CD4-positive, CD25-positive, alpha-beta regulatory T cell (primary cell): ENCODE results near the gene FBXO40. TPM values are rescaled to one million over a fixed set of nuclear protein-coding genes. Genes with fewer than 3 reads are reported as not detected.

Experiments
- ATAC-seq, 2 donors: fragments of 150-1000 bp; cut with Tn5 transposase; one replicate each; pipeline ENCODE4 v1.10.0; 2021; ENCODE audit warnings: low read depth in 2 of 2, moderate number of reproducible peaks in 2 of 2, moderate library complexity in 1 of 2
- DNase-seq, 3 donors: peaks; one replicate each; pipeline versions ENCODE4 v3.0.0 to v3.0.0-alpha.2; 2012 to 2022; ENCODE audit warnings: mixed read lengths in 1 of 3
- H3K27ac ChIP-seq: one replicate; pipeline ENCODE4 v1.7.0; 2013; ENCODE audit warnings: mild to moderate bottlenecking, low read length; ENCODE audit not compliant: insufficient read depth, poor library complexity, severe bottlenecking
- H3K27me3 ChIP-seq: one replicate; pipeline ENCODE4 v1.7.0; 2013; ENCODE audit warnings: low read length; ENCODE audit not compliant: control insufficient read depth, insufficient read depth
- H3K36me3 ChIP-seq: one replicate; pipeline ENCODE4 v1.7.0; 2013; ENCODE audit warnings: mild to moderate bottlenecking, low read length, moderate library complexity; ENCODE audit not compliant: control insufficient read depth, insufficient read depth
- H3K4me1 ChIP-seq: 2 replicates; pipeline ENCODE4 v1.7.0; 2013; ENCODE audit warnings: mild to moderate bottlenecking, low read length; ENCODE audit not compliant: insufficient read depth, control insufficient read depth, poor library complexity, severe bottlenecking
- H3K4me3 ChIP-seq: one replicate; pipeline ENCODE4 v1.7.0; 2013; ENCODE audit warnings: low read depth, mild to moderate bottlenecking, low read length, moderate library complexity
- H3K9me3 ChIP-seq, 2 experiments: 1 replicate in 1 of 2; 2 replicates in 1 of 2; pipeline ENCODE4 v1.7.0; 2013; ENCODE audit warnings: low read length in 2 of 2, mild to moderate bottlenecking in 1 of 2, moderate library complexity in 1 of 2; ENCODE audit not compliant: control insufficient read depth in 2 of 2
- H3K27ac Mint-ChIP-seq, 3 donors: one replicate each; pipeline ENCODE4 v1.8.0; 2020 to 2022; ENCODE audit warnings: mild to moderate bottlenecking in 3 of 3, mixed read lengths in 3 of 3, moderate library complexity in 2 of 3
- H3K27me3 Mint-ChIP-seq: one replicate; pipeline ENCODE4 v1.8.0; 2022; ENCODE audit warnings: mild to moderate bottlenecking, mixed read lengths
- H3K36me3 Mint-ChIP-seq: one replicate; pipeline ENCODE4 v1.8.0; 2020; ENCODE audit warnings: mixed read lengths
- H3K4me1 Mint-ChIP-seq, 4 donors: one replicate each; pipeline ENCODE4 v1.8.0; 2020 to 2022; ENCODE audit warnings: mixed read lengths in 4 of 4, mild to moderate bottlenecking in 1 of 4
- H3K4me3 Mint-ChIP-seq, 4 donors: one replicate each; pipeline ENCODE4 v1.8.0; 2020 to 2022; ENCODE audit warnings: mild to moderate bottlenecking in 4 of 4, mixed read lengths in 4 of 4, moderate library complexity in 3 of 4
- H3K9me3 Mint-ChIP-seq, 7 donors: one replicate each; pipeline ENCODE4 v1.8.0; 2020 to 2022; ENCODE audit warnings: mixed read lengths in 7 of 7, mild to moderate bottlenecking in 3 of 7, moderate library complexity in 2 of 7
- polyA plus RNA-seq, 4 donors: library from polyadenylated mRNA; unstranded; fragments of 300-500 nt; fragmentation: Illumina TruSeq; gene quantifications; one replicate each; pipeline ENCODE4 v1.2.3, GENCODE V29; 2021
- total RNA-seq: library from RNA; stranded (reverse); gene quantifications from one replicate; pipeline ENCODE4 v1.2.3, GENCODE V29; 2022

FBXO40 gene
- total and polyA plus RNA-seq, 5 donors from 2014 or later: 0.18 to 0.24 TPM; not detected in 3

GRCh38 chr3:121642601-121643314, 49.6 kb downstream of the FBXO40 start:
- H3K9me3 Mint-ChIP-seq: peaks cover 0 to 2% (median 0%) of the 10 kb centered on the region in 7 donors
- H3K27me3 Mint-ChIP-seq: no peaks in the 10 kb centered on the region
- Histone ChIP-seq H3K27me3 (no peaks in the 10 kb centered on the region), H3K36me3 (peaks cover 79% of the 10 kb centered on the region), H3K4me3 (no peak overlapping the region), H3K27ac (no peak overlapping the region), H3K9me3 (no peaks in the 10 kb centered on the region), H3K4me1 (no peaks in the 10 kb centered on the region)
- no peak overlapping the region for H3K4me3 Mint-ChIP-seq
- DNase-seq: no peak
- H3K36me3 Mint-ChIP-seq: peaks cover 61% of the 10 kb centered on the region
- H3K27ac Mint-ChIP-seq: peak overlapping the region in 1 of 3 donors; percentile 71
- peaks cover 17 to 32% (median 21%) of the 10 kb centered on the region in 4 donors for H3K4me1 Mint-ChIP-seq
- ATAC-seq: no peak

- no peak overlapping the region for H3K4me3 Mint-ChIP-seq
- H3K9me3 Mint-ChIP-seq: peaks cover 0 to 2% (median 0%) of the 10 kb centered on the region in 7 donors
- H3K36me3 Mint-ChIP-seq: peaks cover 51% of the 10 kb centered on the region
- no peaks in the 10 kb centered on the region for H3K27me3 ChIP-seq
- no peak for DNase-seq
- H3K27ac Mint-ChIP-seq: peak overlapping the region in 2 of 3 donors; percentile 9 to 10
- no peaks in the 10 kb centered on the region for H3K27me3 Mint-ChIP-seq
- H3K4me3 ChIP-seq: no peak overlapping the region
- H3K27ac ChIP-seq: no peak overlapping the region
- peaks cover 72% of the 10 kb centered on the region for H3K36me3 ChIP-seq
- no peaks in the 10 kb centered on the region for H3K9me3 ChIP-seq
- peaks cover under 1% of the 10 kb centered on the region for H3K4me1 ChIP-seq
- no peak for ATAC-seq
- H3K4me1 Mint-ChIP-seq: peaks cover 13 to 45% (median 31%) of the 10 kb centered on the region in 4 donors
Observed at GRCh38 chr3:121645054-121645453, 51.9 kb downstream of the FBXO40 start.

- Mint-ChIP-seq H3K4me1 (peaks cover 14 to 58% (median 43%) of the 10 kb centered on the region in 4 donors), H3K9me3 (peaks cover 0 to 2% (median 0%) of the 10 kb centered on the region in 7 donors), H3K36me3 (peaks cover 45% of the 10 kb centered on the region), H3K4me3 (no peak overlapping the region), H3K27me3 (no peaks in the 10 kb centered on the region), H3K27ac (peak overlapping the region in 2 of 3 donors; percentile 16 to 19)
- DNase-seq (no peak), ATAC-seq (no peak)
- Histone ChIP-seq H3K27ac (no peak overlapping the region), H3K9me3 (no peaks in the 10 kb centered on the region), H3K4me3 (no peak overlapping the region), H3K36me3 (peaks cover 73% of the 10 kb centered on the region), H3K27me3 (no peaks in the 10 kb centered on the region), H3K4me1 (peaks cover 23% of the 10 kb centered on the region)
Observed at GRCh38 chr3:121648219-121648958, 55.2 kb downstream of the FBXO40 start.

DNA sequence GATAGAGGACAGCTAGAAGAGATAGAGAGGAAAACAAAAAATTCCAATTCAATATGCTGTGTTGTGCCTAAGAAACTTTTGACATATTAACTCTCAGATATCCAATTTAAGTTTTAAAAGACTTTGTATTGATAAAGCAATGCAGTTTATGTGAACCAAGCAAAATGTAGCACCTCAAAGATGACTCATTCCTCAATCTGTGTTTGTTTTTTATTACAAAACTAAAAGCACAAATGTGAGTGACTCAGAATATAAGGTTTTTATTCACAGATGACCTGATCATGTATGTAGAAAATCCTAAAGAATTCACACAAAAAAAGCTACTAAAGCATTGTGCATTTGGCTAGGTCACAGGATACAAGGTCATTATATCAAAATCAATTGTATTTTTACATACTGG, 56.5 kb downstream of the FBXO40 start:
- peak overlapping the region in 1 of 4 donors; percentile 57 for H3K4me3 Mint-ChIP-seq
- H3K9me3 Mint-ChIP-seq: peaks cover 0 to 2% (median 0%) of the 10 kb centered on the region in 7 donors
- peaks cover 14 to 69% (median 53%) of the 10 kb centered on the region in 4 donors for H3K4me1 Mint-ChIP-seq
- no peaks in the 10 kb centered on the region for H3K9me3 ChIP-seq
- peak overlapping the region; percentile 26 for H3K4me3 ChIP-seq
- peaks cover 34% of the 10 kb centered on the region for H3K36me3 Mint-ChIP-seq
- H3K27ac ChIP-seq: no peak overlapping the region
- DNase-seq: no peak
- no peaks in the 10 kb centered on the region for H3K27me3 ChIP-seq
- peak overlapping the region in 2 of 3 donors; percentile 36 to 48 for H3K27ac Mint-ChIP-seq
- H3K27me3 Mint-ChIP-seq: no peaks in the 10 kb centered on the region
- H3K4me1 ChIP-seq: peaks cover 35% of the 10 kb centered on the region
- no peak for ATAC-seq
- peaks cover 65% of the 10 kb centered on the region for H3K36me3 ChIP-seq

- Mint-ChIP-seq H3K4me3 (peak overlapping the region; percentile 1 to 66 (median 48)), H3K9me3 (no peaks in the 10 kb centered on the region)
- H3K4me1 ChIP-seq: peaks cover 44% of the 10 kb centered on the region
Observed at GRCh38 chr3:121651684-121652083, 58.5 kb downstream of the FBXO40 start.

DNA sequence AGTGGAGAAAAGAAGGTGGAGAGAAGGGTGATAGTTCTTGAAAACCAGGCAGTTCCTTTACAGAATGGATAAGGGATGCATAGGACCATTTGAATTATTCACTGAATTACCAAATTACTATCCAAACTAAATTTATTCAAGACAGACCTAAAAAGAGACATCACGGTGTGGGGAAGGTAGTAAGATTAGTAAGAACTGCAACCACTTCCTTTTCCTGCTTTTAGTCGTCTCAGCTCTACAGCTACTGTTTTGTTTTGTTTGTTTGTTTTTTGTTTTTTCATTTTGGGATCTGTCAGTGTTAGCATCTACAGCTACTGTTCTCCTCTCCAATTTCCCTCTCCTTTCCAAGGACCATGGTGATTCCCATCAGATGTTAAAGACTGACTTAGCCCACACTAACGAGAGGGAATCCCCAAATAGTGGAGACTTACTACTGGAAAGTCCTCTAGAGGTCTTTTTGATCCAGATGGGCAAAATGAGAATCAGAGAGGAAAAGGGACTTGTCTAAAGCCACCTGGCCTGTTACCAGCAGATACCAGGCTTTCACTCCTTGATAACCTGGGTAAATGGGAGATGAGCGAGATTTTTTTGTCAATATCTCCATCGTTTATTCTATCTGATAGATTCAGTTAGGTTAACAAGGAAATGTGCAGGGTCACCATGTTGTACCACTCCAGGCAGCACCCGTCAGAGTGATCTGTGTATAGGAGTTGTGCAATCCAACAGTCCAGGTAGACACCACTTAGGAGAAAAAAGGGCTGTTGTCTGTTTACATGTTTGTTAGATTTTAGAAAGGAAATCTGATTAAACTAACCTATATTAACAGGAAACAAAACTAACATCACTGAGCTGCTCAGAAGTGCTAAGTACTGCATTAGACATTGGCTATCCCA, 61.6 kb downstream of the FBXO40 start:
- Histone ChIP-seq H3K36me3 (peaks cover 67% of the 10 kb centered on the region), H3K9me3 (no peaks in the 10 kb centered on the region), H3K27me3 (no peaks in the 10 kb centered on the region), H3K4me1 (peaks cover 65% of the 10 kb centered on the region), H3K27ac (peak overlapping the region; percentile 73), H3K4me3 (peak overlapping the region; percentile 71)
- H3K9me3 Mint-ChIP-seq: no peaks in the 10 kb centered on the region
- ATAC-seq: peak; percentile 88
- H3K4me3 Mint-ChIP-seq: peak overlapping the region; percentile 42 to 86 (median 67)
- H3K36me3 Mint-ChIP-seq: peaks cover 60% of the 10 kb centered on the region
- H3K4me1 Mint-ChIP-seq: peaks cover 21 to 94% (median 81%) of the 10 kb centered on the region in 4 donors
- peak in 2 of 3 donors; percentile 39 to 80 for DNase-seq
- H3K27me3 Mint-ChIP-seq: no peaks in the 10 kb centered on the region
- peak overlapping the region; percentile 37 to 97 (median 73) for H3K27ac Mint-ChIP-seq

More at GRCh38 chr3:121651684-121652083, 58.5 kb downstream of the FBXO40 start:
- Mint-ChIP-seq H3K4me1 (peaks cover 17 to 79% (median 66%) of the 10 kb centered on the region in 4 donors), H3K36me3 (peaks cover 40% of the 10 kb centered on the region), H3K27me3 (no peaks in the 10 kb centered on the region), H3K27ac (peak overlapping the region; percentile 10 to 68 (median 29))
- ATAC-seq (no peak), DNase-seq (no peak)
- Histone ChIP-seq H3K36me3 (peaks cover 74% of the 10 kb centered on the region), H3K9me3 (no peaks in the 10 kb centered on the region), H3K27ac (no peak overlapping the region), H3K4me3 (no peak overlapping the region), H3K27me3 (no peaks in the 10 kb centered on the region)
